Tongue (tissue), 2 donors: ENCODE measurements around the gene FAM72D. TPM values are rescaled to one million over a fixed set of nuclear protein-coding genes. Genes with fewer than 3 reads are reported as not detected.
A peak's percentile ranks its signal among the peaks of the same experiment; 100 is the strongest.
"Not testable (repeated sequence)": the region's sequence is repeated elsewhere in the genome, so short reads cannot be mapped to it uniquely, and the experiment has no call there.

Experiments
- DNase-seq: peaks from one replicate; pipeline ENCODE4 v3.0.0-alpha.2; 2015
- total RNA-seq: library from RNA; depleted of rRNA; stranded (reverse); fragments of >200 nt; gene quantifications from one replicate; pipeline ENCODE4 v1.2.3, GENCODE V29; 2014

Gene FAM72D
- 2.3 TPM for total RNA-seq

- DNase-seq: not testable (repeated sequence)
Observed at GRCh38 chr1:145095284-145096057, at the start of gene FAM72D, which contains the start of gene SRGAP2B. FAM72D (plus strand) TSS chr1:145095974; CDS start chr1:145096848, 874 bp downstream. SRGAP2B (minus strand) TSS chr1:145095328; CDS start chr1:145092901, 2,427 bp downstream.

GRCh38 chr1:145047553-145047952 is 48.2 kb upstream of the FAM72D start:
- DNase-seq: not testable (repeated sequence)

- DNase-seq: not testable (repeated sequence)
Observed at GRCh38 chr1:145048181-145048856, 47.5 kb upstream of the FAM72D start.

- DNase-seq: not testable (repeated sequence)
Observed at GRCh38 chr1:145052019-145052776, 43.6 kb upstream of the FAM72D start.

- DNase-seq: not testable (repeated sequence)
Observed at GRCh38 chr1:145053428-145053827, 42.3 kb upstream of the FAM72D start.

GRCh38 chr1:145055217-145055760 is 40.5 kb upstream of the FAM72D start:
- not testable (repeated sequence) for DNase-seq

GRCh38 chr1:145058184-145058583 is 37.6 kb upstream of the FAM72D start:
- DNase-seq: not testable (repeated sequence)

GRCh38 chr1:145063285-145063684 is 32.5 kb upstream of the FAM72D start:
- not testable (repeated sequence) for DNase-seq

GRCh38 chr1:145063941-145064648 is 31.7 kb upstream of the FAM72D start:
- DNase-seq: peak; percentile 0

GRCh38 chr1:145065194-145065826 is 30.5 kb upstream of the FAM72D start:
- DNase-seq: peak; percentile 0

GRCh38 chr1:145066486-145066885 is 29.3 kb upstream of the FAM72D start:
- not testable (repeated sequence) for DNase-seq

- DNase-seq: not testable (repeated sequence)
Observed at GRCh38 chr1:145071569-145071968, 24.2 kb upstream of the FAM72D start.

GRCh38 chr1:145074021-145074559 is 21.7 kb upstream of the FAM72D start:
- DNase-seq: not testable (repeated sequence)

GRCh38 chr1:145076877-145077276 is 18.9 kb upstream of the FAM72D start:
- not testable (repeated sequence) for DNase-seq

- not testable (repeated sequence) for DNase-seq
Observed at GRCh38 chr1:145077872-145078786, 17.6 kb upstream of the FAM72D start.

- DNase-seq: not testable (repeated sequence)
Observed at GRCh38 chr1:145078787-145079370, 16.9 kb upstream of the FAM72D start.

- DNase-seq: not testable (repeated sequence)
Observed at GRCh38 chr1:145079737-145080136, 16.0 kb upstream of the FAM72D start.

GRCh38 chr1:145080193-145080592 is 15.6 kb upstream of the FAM72D start:
- not testable (repeated sequence) for DNase-seq
